ENCODE measurements around the gene AFAP1.

- TF ChIP-seq YY1 (IDR thresholded peaks at IDR 0.05; ENCODE audit: insufficient read depth, insufficient read length) (no peak), SUZ12 (IDR thresholded peaks at IDR 0.05; ENCODE audit: extremely low read depth, insufficient read depth, insufficient read length) (no peak), ZNF274 (IDR thresholded peaks at IDR 0.05; ENCODE audit: low read depth, low read length) (no peak)
Measured at GRCh38 chr4:7985891-7986441, 46.3 kb upstream of the AFAP1 start.
